Neural progenitor cell (in vitro differentiated cells): Measurements from ENCODE around the gene UROC1. TPM values are rescaled to one million over a fixed set of nuclear protein-coding genes. Genes with fewer than 3 reads are reported as not detected.

Experiments
- DNase-seq: peaks from one replicate; pipeline ENCODE4 v3.0.0-alpha.2; 2016; ENCODE audit warnings: low spot score
- H2AFZ ChIP-seq: fragments of 200-600 bp; sonication (generic); replicated peaks from 2 replicates; pipeline ENCODE4 v1.6.1; 2016; ENCODE audit warnings: antibody characterized with exemption
- H3F3A ChIP-seq: fragments of 200-600 bp; sonication (generic); 2 replicates; pipeline ENCODE4 v1.6.1; 2016; ENCODE audit warnings: antibody characterized with exemption, low read depth
- H3K27ac ChIP-seq: fragments of 200-600 bp; sonication (generic); 2 replicates; pipeline ENCODE4 v1.5.1; 2016; ENCODE audit warnings: mild to moderate bottlenecking
- H3K27me3 ChIP-seq: fragments of 200-600 bp; sonication (generic); 2 replicates; pipeline ENCODE4 v1.6.1; 2016; ENCODE audit warnings: mild to moderate bottlenecking, moderate library complexity
- H3K36me3 ChIP-seq: fragments of 200-600 bp; sonication (generic); 2 replicates; pipeline ENCODE4 v1.5.1; 2016
- H3K4me1 ChIP-seq: fragments of 200-600 bp; sonication (generic); 2 replicates; pipeline ENCODE4 v1.6.1; 2016; ENCODE audit warnings: mixed run types
- H3K4me2 ChIP-seq: fragments of 200-600 bp; sonication (generic); 2 replicates; pipeline ENCODE4 v1.6.1; 2016
- H3K4me3 ChIP-seq: fragments of 200-600 bp; sonication (generic); 2 replicates; pipeline ENCODE4 v1.5.1; 2016
- H3K79me2 ChIP-seq: fragments of 200-600 bp; sonication (generic); 2 replicates; pipeline ENCODE4 v1.6.1; 2016; ENCODE audit warnings: low read depth
- H3K9ac ChIP-seq: fragments of 200-600 bp; sonication (generic); 2 replicates; pipeline ENCODE4 v1.6.1; 2016
- H3K9me3 ChIP-seq: fragments of 200-600 bp; sonication (generic); 2 replicates; pipeline ENCODE4 v1.5.1; 2016; ENCODE audit warnings: low read depth
- H4K20me1 ChIP-seq: fragments of 200-600 bp; sonication (generic); 2 replicates; pipeline ENCODE4 v1.6.1; 2016; ENCODE audit warnings: low read depth
- H3K27ac Mint-ChIP-seq: 3 replicates; pipeline ENCODE4 v1.8.0; 2021; ENCODE audit warnings: mixed read lengths
- H3K27me3 Mint-ChIP-seq: 2 replicates; pipeline ENCODE4 v1.8.0; 2022; ENCODE audit warnings: low read depth, mild to moderate bottlenecking, inconsistent platforms, moderate library complexity, mixed read lengths; ENCODE audit not compliant: insufficient read depth
- H3K36me3 Mint-ChIP-seq: 3 replicates; pipeline ENCODE4 v1.8.0; 2021; ENCODE audit warnings: mixed read lengths
- H3K4me1 Mint-ChIP-seq: 3 replicates; pipeline ENCODE4 v1.8.0; 2021; ENCODE audit warnings: mixed read lengths
- H3K4me3 Mint-ChIP-seq: 3 replicates; pipeline ENCODE4 v1.8.0; 2021; ENCODE audit warnings: mild to moderate bottlenecking, moderate library complexity, mixed read lengths
- H3K9me3 Mint-ChIP-seq: 3 replicates; pipeline ENCODE4 v1.8.0; 2020; ENCODE audit warnings: mixed read lengths
- EZH2 ChIP-seq: fragments of 200-600 bp; sonication (generic); IDR thresholded peaks from 2 replicates; pipeline ENCODE4 v1.6.1; 2017; ENCODE audit warnings: antibody characterized with exemption, mild to moderate bottlenecking, moderate library complexity
- EZH2phosphoT487 ChIP-seq: fragments of 200-600 bp; sonication (generic); IDR thresholded peaks from 2 replicates; pipeline ENCODE4 v1.6.1; 2017; ENCODE audit warnings: antibody characterized with exemption
- total RNA-seq: library from RNA; depleted of rRNA; stranded (reverse); fragments of >200 nt; gene quantifications from 2 replicates; pipeline ENCODE4 v1.2.3, GENCODE V29; 2015; ENCODE audit warnings: low replicate concordance
- TF ChIP-seq, protein P1 (sequence below): fragments of 200-600 bp; sonication (generic); IDR thresholded peaks from 2 replicates; pipeline ENCODE4 v1.5.1; 2017; ENCODE audit warnings: antibody characterized with exemption, mild to moderate bottlenecking

The UROC1 gene
- total RNA-seq, 1 donor from 2014 or later: not detected

GRCh38 chr3:126512026-126512425 lies 5.5 kb downstream of the UROC1 start:
- Histone ChIP-seq H3K4me3 (no peak overlapping the region), H2AFZ (no peak overlapping the region), H3K79me2 (no peaks in the 10 kb centered on the region), H3K27me3 (no peaks in the 10 kb centered on the region), H3K9ac (no peak overlapping the region), H3K4me1 (no peaks in the 10 kb centered on the region), H3K9me3 (no peaks in the 10 kb centered on the region), H3K27ac (no peak overlapping the region), H3K36me3 (no peaks in the 10 kb centered on the region), H4K20me1 (no peaks in the 10 kb centered on the region), H3K4me2 (no peak overlapping the region), H3F3A (no peaks in the 10 kb centered on the region)
- no peak overlapping the region for H3K4me3 Mint-ChIP-seq
- H3K4me1 Mint-ChIP-seq: peaks cover 27% of the 10 kb centered on the region
- no peak for DNase-seq
- H3K9me3 Mint-ChIP-seq: no peaks in the 10 kb centered on the region
- H3K27ac Mint-ChIP-seq: no peak overlapping the region
- peaks cover 4% of the 10 kb centered on the region for H3K27me3 Mint-ChIP-seq
- H3K36me3 Mint-ChIP-seq: no peaks in the 10 kb centered on the region
- TF ChIP-seq EZH2: no peak
- TF ChIP-seq EZH2phosphoT487: no peak
- TF ChIP-seq, protein P1, sequence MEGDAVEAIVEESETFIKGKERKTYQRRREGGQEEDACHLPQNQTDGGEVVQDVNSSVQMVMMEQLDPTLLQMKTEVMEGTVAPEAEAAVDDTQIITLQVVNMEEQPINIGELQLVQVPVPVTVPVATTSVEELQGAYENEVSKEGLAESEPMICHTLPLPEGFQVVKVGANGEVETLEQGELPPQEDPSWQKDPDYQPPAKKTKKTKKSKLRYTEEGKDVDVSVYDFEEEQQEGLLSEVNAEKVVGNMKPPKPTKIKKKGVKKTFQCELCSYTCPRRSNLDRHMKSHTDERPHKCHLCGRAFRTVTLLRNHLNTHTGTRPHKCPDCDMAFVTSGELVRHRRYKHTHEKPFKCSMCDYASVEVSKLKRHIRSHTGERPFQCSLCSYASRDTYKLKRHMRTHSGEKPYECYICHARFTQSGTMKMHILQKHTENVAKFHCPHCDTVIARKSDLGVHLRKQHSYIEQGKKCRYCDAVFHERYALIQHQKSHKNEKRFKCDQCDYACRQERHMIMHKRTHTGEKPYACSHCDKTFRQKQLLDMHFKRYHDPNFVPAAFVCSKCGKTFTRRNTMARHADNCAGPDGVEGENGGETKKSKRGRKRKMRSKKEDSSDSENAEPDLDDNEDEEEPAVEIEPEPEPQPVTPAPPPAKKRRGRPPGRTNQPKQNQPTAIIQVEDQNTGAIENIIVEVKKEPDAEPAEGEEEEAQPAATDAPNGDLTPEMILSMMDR: no peak

GRCh38 chr3:126511291-126511690 lies 6.3 kb downstream of the UROC1 start:
- Mint-ChIP-seq H3K27ac (no peak overlapping the region), H3K27me3 (peaks cover 4% of the 10 kb centered on the region), H3K9me3 (no peaks in the 10 kb centered on the region), H3K4me1 (peaks cover 22% of the 10 kb centered on the region), H3K4me3 (no peak overlapping the region), H3K36me3 (no peaks in the 10 kb centered on the region)
- Histone ChIP-seq H3F3A (no peaks in the 10 kb centered on the region), H3K27me3 (no peaks in the 10 kb centered on the region), H3K79me2 (no peaks in the 10 kb centered on the region), H3K9me3 (no peaks in the 10 kb centered on the region), H3K4me2 (no peak overlapping the region), H3K4me1 (no peaks in the 10 kb centered on the region), H3K9ac (no peak overlapping the region), H2AFZ (no peak overlapping the region), H3K4me3 (no peak overlapping the region), H4K20me1 (no peaks in the 10 kb centered on the region), H3K27ac (no peak overlapping the region), H3K36me3 (no peaks in the 10 kb centered on the region)
- TF ChIP-seq, protein P1: no peak
- TF ChIP-seq EZH2 (no peak), EZH2phosphoT487 (no peak)
- no peak for DNase-seq

DNA sequence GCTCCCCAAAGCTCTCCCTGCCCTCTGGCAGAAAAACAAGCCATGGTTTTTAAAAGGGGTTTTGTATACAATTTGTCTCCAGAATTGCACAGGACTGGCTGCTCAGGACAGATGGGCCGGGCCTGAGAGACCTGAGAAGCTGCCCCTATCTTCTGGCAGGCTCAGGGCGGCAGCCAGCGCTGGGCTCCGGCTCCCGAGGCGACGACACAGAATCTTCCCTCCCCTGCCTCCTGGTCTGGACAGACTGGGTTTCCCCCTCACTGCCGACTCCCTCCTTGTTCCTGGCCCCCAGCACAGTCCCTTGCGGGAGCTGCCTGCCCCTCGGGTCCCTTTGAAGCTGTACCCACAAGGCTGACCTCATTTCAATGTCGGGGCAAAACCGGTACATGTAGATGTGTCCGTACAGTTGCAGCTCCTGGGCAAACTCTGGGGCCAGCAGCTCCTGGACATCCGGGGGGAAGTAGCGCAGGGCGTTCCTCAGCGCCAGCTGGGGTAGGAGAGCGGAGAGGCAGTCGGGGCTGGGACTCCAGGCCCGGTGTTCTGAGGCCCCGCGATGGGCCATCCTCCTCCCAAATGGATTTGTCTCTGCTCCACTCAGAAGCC lies 7.2 kb downstream of the UROC1 start:
- Histone ChIP-seq H2AFZ (no peak overlapping the region), H4K20me1 (no peaks in the 10 kb centered on the region), H3K9me3 (no peaks in the 10 kb centered on the region), H3K4me2 (no peak overlapping the region), H3K4me1 (no peaks in the 10 kb centered on the region), H3K4me3 (no peak overlapping the region), H3K27me3 (no peaks in the 10 kb centered on the region), H3K27ac (no peak overlapping the region), H3K9ac (no peak overlapping the region), H3K79me2 (no peaks in the 10 kb centered on the region), H3K36me3 (no peaks in the 10 kb centered on the region), H3F3A (no peaks in the 10 kb centered on the region)
- Mint-ChIP-seq H3K27me3 (peaks cover 4% of the 10 kb centered on the region), H3K4me1 (peaks cover 22% of the 10 kb centered on the region), H3K9me3 (no peaks in the 10 kb centered on the region), H3K27ac (no peak overlapping the region), H3K4me3 (no peak overlapping the region), H3K36me3 (no peaks in the 10 kb centered on the region)
- DNase-seq: no peak
- TF ChIP-seq EZH2: no peak
- TF ChIP-seq, protein P1: no peak
- no peak for TF ChIP-seq EZH2phosphoT487
